ENCODE data around the gene MVD.

MVD gene

DNA sequence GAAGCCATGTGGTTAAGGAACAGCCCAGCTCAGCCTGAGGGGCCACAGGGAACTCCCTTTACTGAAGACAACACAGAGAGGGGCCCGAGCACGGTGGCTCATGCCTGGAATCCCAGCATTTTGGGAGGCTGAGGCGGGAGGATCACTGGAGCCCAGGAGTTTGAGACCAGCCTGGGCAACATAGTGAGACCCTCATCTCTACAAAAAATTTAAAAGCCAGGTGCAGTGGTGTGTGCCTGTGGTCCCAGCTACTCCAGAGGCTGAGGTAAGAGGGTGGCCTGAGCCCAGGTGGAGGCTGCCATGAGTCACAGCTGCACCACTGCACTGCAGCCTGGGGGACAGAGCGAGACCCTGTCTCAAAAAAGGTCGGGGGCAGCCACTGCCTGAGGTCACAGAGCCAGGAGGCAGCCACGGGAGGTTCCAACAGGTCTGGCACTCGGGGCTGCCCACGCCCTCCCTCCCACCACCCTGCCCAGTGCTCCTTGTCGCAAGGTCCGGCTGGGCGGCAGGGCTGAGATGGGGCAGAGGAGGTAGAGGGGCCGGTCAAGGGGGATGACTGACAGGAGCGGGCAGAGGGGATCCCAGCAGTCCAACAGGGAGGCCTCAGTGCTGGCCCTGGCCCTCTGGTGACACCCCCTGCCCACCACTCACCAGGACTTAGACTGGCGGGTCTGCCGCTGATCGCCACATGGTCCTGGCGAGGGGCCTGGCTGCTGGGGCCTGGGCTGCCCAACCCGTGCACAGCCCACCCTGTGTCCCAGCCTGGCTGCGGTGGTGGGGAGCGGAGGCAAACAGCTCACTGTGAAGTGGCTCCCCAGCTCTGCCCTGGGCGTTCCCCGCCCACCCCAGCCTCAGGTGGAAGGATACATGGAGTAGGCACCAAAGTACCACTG is 15.5 kb downstream of the MVD start:
- no peaks in the 10 kb centered on the region for H3K9me3 ChIP-seq (ENCODE audit: control insufficient read depth, insufficient read depth, low read depth, low read length)
- no peak overlapping the region for H3K27ac ChIP-seq (ENCODE audit: low read depth, low read length)
- no peak overlapping the region for H3K4me3 ChIP-seq (ENCODE audit: low read depth, low read length)
- peaks cover 7% of the 10 kb centered on the region; the same call in 1 of the 2 replicates for H3K36me3 ChIP-seq (ENCODE audit: control insufficient read depth, insufficient read depth, low read length)
- no peak overlapping the region for H3K9ac ChIP-seq (ENCODE audit: low read length)
- H3K4me1 ChIP-seq (ENCODE audit: control insufficient read depth, insufficient read depth, low read length), result peaks cover 15% of the 10 kb centered on the region
- H3K27me3 ChIP-seq (ENCODE audit: control insufficient read depth, insufficient read depth, low read length), result no peaks in the 10 kb centered on the region

DNA sequence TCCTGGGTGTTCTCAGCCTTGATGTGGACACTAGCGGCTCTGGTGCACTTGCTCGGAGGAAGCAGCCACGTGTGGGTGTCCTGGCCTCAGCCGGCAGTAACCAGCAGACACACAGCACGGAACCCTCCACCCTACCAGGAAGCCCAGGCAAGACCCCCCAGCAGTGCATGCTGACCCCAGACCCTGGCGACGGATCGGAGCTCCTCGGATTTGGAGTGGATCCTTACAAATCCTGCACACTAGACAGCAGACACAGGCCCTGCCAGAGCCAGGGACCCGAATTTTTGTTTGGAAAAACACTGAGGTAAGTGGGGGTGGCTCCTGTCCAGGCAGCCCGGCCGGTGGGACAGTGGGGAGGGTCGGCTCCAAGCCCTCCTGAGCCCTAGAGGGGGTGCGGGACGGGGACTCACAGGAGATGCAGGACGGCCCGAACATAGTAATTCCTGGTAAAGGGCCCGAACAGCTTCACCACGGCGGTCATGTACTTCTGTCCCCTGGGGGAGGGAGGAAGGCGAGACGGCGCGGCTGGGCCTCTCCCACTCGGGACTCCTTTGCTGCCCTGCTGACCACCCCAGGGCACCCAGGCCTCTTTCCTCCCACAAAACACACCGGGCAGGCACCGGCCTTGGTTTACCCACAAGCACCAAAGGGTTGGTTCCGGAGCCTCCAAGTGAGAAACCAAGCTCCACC is 16.4 kb downstream of the MVD start:
- H3K9me3 ChIP-seq (ENCODE audit: control insufficient read depth, insufficient read depth, low read depth, low read length), result no peaks in the 10 kb centered on the region
- H3K4me3 ChIP-seq (ENCODE audit: low read depth, low read length), result no peak overlapping the region
- H3K36me3 ChIP-seq (ENCODE audit: control insufficient read depth, insufficient read depth, low read length), result peaks cover 3% of the 10 kb centered on the region; the same call in 1 of the 2 replicates
- peaks cover 11% of the 10 kb centered on the region for H3K4me1 ChIP-seq (ENCODE audit: control insufficient read depth, insufficient read depth, low read length)
- H3K27ac ChIP-seq (ENCODE audit: low read depth, low read length), result no peak overlapping the region
- no peaks in the 10 kb centered on the region for H3K27me3 ChIP-seq (ENCODE audit: control insufficient read depth, insufficient read depth, low read length)
- H3K9ac ChIP-seq (ENCODE audit: low read length), result no peak overlapping the region

DNA sequence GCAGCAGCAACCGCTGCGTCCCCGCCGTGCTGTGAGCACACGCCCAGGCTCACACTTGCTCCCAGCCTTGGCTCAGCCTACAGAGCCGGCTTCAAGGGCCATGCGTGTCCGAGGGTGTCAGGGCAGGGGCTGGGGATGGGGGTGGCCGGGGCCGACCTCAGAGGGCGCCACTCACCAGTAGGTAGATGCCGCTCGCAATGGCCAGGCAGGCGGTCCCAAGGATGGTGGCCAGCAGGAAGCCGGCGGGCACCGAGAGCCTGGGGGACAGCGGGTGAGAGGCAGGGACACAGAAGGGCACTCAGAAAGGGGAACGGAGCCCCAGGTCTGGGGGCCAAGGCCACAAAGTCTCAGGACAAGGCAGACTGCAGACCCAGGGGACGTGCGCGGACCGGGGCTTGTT is 16.9 kb downstream of the MVD start:
- Histone ChIP-seq H3K4me1 (ENCODE audit: control insufficient read depth, insufficient read depth, low read length) (peaks cover 7% of the 10 kb centered on the region), H3K9ac (ENCODE audit: low read length) (no peak overlapping the region), H3K36me3 (ENCODE audit: control insufficient read depth, insufficient read depth, low read length) (peaks cover 3% of the 10 kb centered on the region; the same call in 1 of the 2 replicates), H3K4me3 (ENCODE audit: low read depth, low read length) (no peak overlapping the region), H3K27ac (ENCODE audit: low read depth, low read length) (no peak overlapping the region), H3K27me3 (ENCODE audit: control insufficient read depth, insufficient read depth, low read length) (no peaks in the 10 kb centered on the region), H3K9me3 (ENCODE audit: control insufficient read depth, insufficient read depth, low read depth, low read length) (no peaks in the 10 kb centered on the region)

- Histone ChIP-seq H3K4me1 (ENCODE audit: control insufficient read depth, insufficient read depth, low read length) (peaks cover 7% of the 10 kb centered on the region), H3K9ac (ENCODE audit: low read length) (no peak overlapping the region), H3K27ac (ENCODE audit: low read depth, low read length) (no peak overlapping the region), H3K27me3 (ENCODE audit: control insufficient read depth, insufficient read depth, low read length) (no peaks in the 10 kb centered on the region), H3K4me3 (ENCODE audit: low read depth, low read length) (no peak overlapping the region), H3K36me3 (ENCODE audit: control insufficient read depth, insufficient read depth, low read length) (peaks cover 3% of the 10 kb centered on the region; the same call in 1 of the 2 replicates), H3K9me3 (ENCODE audit: control insufficient read depth, insufficient read depth, low read depth, low read length) (no peaks in the 10 kb centered on the region)
These were observed 17.4 kb downstream of the MVD start for GRCh38 chr16:88645455-88645854.

GRCh38 chr16:88643644-88643932 is 19.3 kb downstream of the MVD start:
- H3K9me3 ChIP-seq (ENCODE audit: control insufficient read depth, insufficient read depth, low read depth, low read length), result no peaks in the 10 kb centered on the region
- peaks cover 11% of the 10 kb centered on the region; the same call in 1 of the 2 replicates for H3K27me3 ChIP-seq (ENCODE audit: control insufficient read depth, insufficient read depth, low read length)
- peaks cover 3% of the 10 kb centered on the region; the same call in 1 of the 2 replicates for H3K36me3 ChIP-seq (ENCODE audit: control insufficient read depth, insufficient read depth, low read length)
- H3K4me3 ChIP-seq (ENCODE audit: low read depth, low read length), result no peak overlapping the region
- no peak overlapping the region for H3K27ac ChIP-seq (ENCODE audit: low read depth, low read length)
- peaks cover 11% of the 10 kb centered on the region for H3K4me1 ChIP-seq (ENCODE audit: control insufficient read depth, insufficient read depth, low read length)
- no peak overlapping the region for H3K9ac ChIP-seq (ENCODE audit: low read length)

DNA sequence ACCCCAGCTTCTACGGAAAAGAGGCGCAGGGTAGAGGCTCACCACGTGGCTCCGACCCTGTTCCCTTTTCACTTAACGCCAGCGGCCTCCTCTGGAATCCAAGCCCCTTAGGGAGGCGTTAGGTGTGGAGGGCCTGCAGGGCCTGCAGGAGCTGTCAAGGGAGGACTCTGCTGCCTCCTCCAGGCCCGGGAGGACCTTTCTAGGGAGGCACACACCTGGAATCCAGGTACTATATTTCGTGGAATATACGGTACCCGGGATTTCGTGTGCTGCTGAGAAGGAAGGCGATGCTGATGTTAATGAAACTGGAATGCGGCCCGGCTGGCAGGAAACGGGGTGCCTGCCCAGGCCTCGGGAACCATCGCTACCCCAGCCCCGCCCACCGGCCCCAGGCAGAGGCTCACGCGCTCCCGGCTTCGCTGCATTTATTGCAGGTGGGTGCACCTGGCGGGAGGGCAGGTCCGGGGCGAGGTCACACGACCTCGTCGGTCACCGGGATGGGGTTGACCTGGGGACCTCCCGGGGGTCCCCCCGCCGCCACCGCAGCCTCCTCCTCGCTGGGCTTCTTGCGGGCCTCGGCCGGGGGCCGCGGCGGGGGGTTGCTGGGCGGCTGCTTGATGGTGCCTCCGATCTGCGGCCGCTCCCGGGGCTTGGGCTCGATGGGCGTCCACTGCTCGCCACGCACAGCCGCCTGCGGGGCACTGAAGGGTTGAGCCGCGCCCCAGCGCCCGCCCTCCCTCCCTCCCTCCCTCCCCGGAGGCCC is 19.8 kb downstream of the MVD start:
- Histone ChIP-seq H3K4me1 (ENCODE audit: control insufficient read depth, insufficient read depth, low read length) (peaks cover 15% of the 10 kb centered on the region), H3K4me3 (ENCODE audit: low read depth, low read length) (no peak overlapping the region), H3K27me3 (ENCODE audit: control insufficient read depth, insufficient read depth, low read length) (peaks cover 14% of the 10 kb centered on the region; the same call in 1 of the 2 replicates), H3K9me3 (ENCODE audit: control insufficient read depth, insufficient read depth, low read depth, low read length) (no peaks in the 10 kb centered on the region), H3K36me3 (ENCODE audit: control insufficient read depth, insufficient read depth, low read length) (peaks cover 3% of the 10 kb centered on the region; the same call in 1 of the 2 replicates), H3K9ac (ENCODE audit: low read length) (no peak overlapping the region), H3K27ac (ENCODE audit: low read depth, low read length) (no peak overlapping the region)

DNA sequence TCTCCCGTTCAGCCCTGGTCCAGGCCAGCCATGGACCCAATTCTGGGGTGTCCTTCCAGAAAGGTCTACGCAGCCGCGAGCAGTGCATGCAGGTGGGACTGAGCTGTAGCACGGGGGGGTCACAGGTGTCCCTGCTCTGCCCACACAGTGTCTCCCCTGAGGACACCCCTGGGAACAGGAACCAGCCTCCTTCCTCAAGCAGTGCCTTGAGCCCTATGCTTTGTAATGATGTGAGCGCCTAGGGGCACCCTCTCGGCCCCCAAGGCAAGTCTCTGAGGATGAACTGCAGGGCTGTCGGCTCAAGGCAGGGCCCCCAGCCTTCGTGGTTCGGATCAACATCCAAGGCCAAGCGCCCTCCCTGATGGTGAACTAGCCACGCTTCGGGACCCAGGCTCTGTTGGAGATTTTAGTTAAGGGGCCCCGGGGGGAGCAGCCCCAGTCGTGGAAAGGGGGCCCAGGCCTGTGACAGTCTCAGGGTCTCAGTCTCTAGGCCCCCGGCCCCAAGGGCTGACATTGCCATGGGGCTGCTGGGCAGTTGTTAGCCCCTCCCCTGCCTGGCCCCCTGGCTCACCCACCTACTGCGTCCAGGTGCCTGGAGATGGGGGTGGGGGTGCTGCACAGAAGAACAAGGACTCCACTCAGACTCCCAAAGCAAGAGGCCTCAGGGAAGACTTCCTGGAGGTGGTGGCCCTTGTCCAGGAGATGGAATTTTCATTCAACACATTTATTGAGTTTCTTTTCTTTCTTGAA is 22.2 kb downstream of the MVD start:
- Histone ChIP-seq H3K9ac (ENCODE audit: low read length) (no peak overlapping the region), H3K4me1 (ENCODE audit: control insufficient read depth, insufficient read depth, low read length) (peaks cover 15% of the 10 kb centered on the region), H3K9me3 (ENCODE audit: control insufficient read depth, insufficient read depth, low read depth, low read length) (no peaks in the 10 kb centered on the region), H3K27ac (ENCODE audit: low read depth, low read length) (no peak overlapping the region), H3K4me3 (ENCODE audit: low read depth, low read length) (no peak overlapping the region), H3K36me3 (ENCODE audit: control insufficient read depth, insufficient read depth, low read length) (peaks cover 3% of the 10 kb centered on the region; the same call in 1 of the 2 replicates), H3K27me3 (ENCODE audit: control insufficient read depth, insufficient read depth, low read length) (peaks cover 20% of the 10 kb centered on the region; the same call in 1 of the 2 replicates)

DNA sequence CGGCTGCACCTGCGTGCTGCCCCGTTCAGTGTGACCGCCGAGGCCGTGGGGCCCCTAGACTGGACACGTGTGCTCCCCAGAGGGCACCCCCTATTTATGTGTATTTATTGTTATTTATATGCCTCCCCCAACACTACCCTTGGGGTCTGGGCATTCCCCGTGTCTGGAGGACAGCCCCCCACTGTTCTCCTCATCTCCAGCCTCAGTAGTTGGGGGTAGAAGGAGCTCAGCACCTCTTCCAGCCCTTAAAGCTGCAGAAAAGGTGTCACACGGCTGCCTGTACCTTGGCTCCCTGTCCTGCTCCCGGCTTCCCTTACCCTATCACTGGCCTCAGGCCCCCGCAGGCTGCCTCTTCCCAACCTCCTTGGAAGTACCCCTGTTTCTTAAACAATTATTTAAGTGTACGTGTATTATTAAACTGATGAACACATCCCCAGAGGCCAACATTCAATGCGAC is 22.8 kb downstream of the MVD start:
- Histone ChIP-seq H3K4me1 (ENCODE audit: control insufficient read depth, insufficient read depth, low read length) (peaks cover 18% of the 10 kb centered on the region), H3K27ac (ENCODE audit: low read depth, low read length) (no peak overlapping the region), H3K9ac (ENCODE audit: low read length) (no peak overlapping the region), H3K36me3 (ENCODE audit: control insufficient read depth, insufficient read depth, low read length) (peaks cover 3% of the 10 kb centered on the region; the same call in 1 of the 2 replicates), H3K9me3 (ENCODE audit: control insufficient read depth, insufficient read depth, low read depth, low read length) (no peaks in the 10 kb centered on the region), H3K4me3 (ENCODE audit: low read depth, low read length) (no peak overlapping the region), H3K27me3 (ENCODE audit: control insufficient read depth, insufficient read depth, low read length) (peaks cover 26% of the 10 kb centered on the region; the same call in 1 of the 2 replicates)

GRCh38 chr16:88639231-88640038 is 23.5 kb downstream of the MVD start:
- peaks cover 21% of the 10 kb centered on the region for H3K4me1 ChIP-seq (ENCODE audit: control insufficient read depth, insufficient read depth, low read length)
- peaks cover 3% of the 10 kb centered on the region; the same call in 1 of the 2 replicates for H3K36me3 ChIP-seq (ENCODE audit: control insufficient read depth, insufficient read depth, low read length)
- no peak overlapping the region for H3K9ac ChIP-seq (ENCODE audit: low read length)
- H3K27ac ChIP-seq (ENCODE audit: low read depth, low read length), result no peak overlapping the region
- H3K4me3 ChIP-seq (ENCODE audit: low read depth, low read length), result no peak overlapping the region
- H3K27me3 ChIP-seq (ENCODE audit: control insufficient read depth, insufficient read depth, low read length), result peaks cover 29% of the 10 kb centered on the region; the same call in 1 of the 2 replicates
- no peaks in the 10 kb centered on the region for H3K9me3 ChIP-seq (ENCODE audit: control insufficient read depth, insufficient read depth, low read depth, low read length)

Data from HUES6 (cell line).